Mesothelial cell of epicardium (in vitro differentiated cells): ENCODE data around the gene TNIP1. TPM values are rescaled to one million over a fixed set of nuclear protein-coding genes. Genes with fewer than 3 reads are reported as not detected.

ENCODE experiments used
- DNase-seq, 2 experiments: peaks; one replicate each; pipeline ENCODE4 v3.0.0; 2021; ENCODE audit warnings: low spot score in 2 of 2; ENCODE audit not compliant: unreplicated experiment in 2 of 2
- H3K27ac Mint-ChIP-seq: 2 replicates; pipeline ENCODE4 v1.8.0; 2021; ENCODE audit warnings: mixed read lengths
- H3K27me3 Mint-ChIP-seq: 2 replicates; pipeline ENCODE4 v1.8.0; 2021; ENCODE audit warnings: low read depth, mixed read lengths
- H3K36me3 Mint-ChIP-seq: 2 replicates; pipeline ENCODE4 v1.8.0; 2021; ENCODE audit warnings: mixed read lengths
- H3K4me1 Mint-ChIP-seq: 2 replicates; pipeline ENCODE4 v1.8.0; 2021; ENCODE audit warnings: mixed read lengths
- H3K4me3 Mint-ChIP-seq: 2 replicates; pipeline ENCODE4 v1.8.0; 2021; ENCODE audit warnings: mild to moderate bottlenecking, moderate library complexity, mixed read lengths
- H3K9me3 Mint-ChIP-seq: 2 replicates; pipeline ENCODE4 v1.8.0; 2021; ENCODE audit warnings: mixed read lengths
- CTCF ChIP-seq: fragments of 200-600 bp; sonication (generic); IDR thresholded peaks from one replicate; pipeline ENCODE4 v1.5.0; 2021; ENCODE audit warnings: antibody characterized with exemption; ENCODE audit not compliant: unreplicated experiment
- total RNA-seq: library from RNA; stranded (reverse); gene quantifications from 3 replicates; pipeline ENCODE4 v1.2.1, GENCODE V29; 2021

The TNIP1 gene
- total RNA-seq, 1 donor from 2014 or later: 81.8 TPM

- DNase-seq: no peak
- Mint-ChIP-seq H3K36me3 (peaks cover 16% of the 10 kb centered on the region), H3K27ac (no peak overlapping the region), H3K4me3 (no peak overlapping the region), H3K9me3 (no peaks in the 10 kb centered on the region), H3K27me3 (peaks cover 7% of the 10 kb centered on the region), H3K4me1 (no peaks in the 10 kb centered on the region)
- TF ChIP-seq CTCF: no peak
Measured at GRCh38 chr5:151026679-151027078, 54.2 kb downstream of the TNIP1 start.

GRCh38 chr5:151026088-151026487, 54.7 kb downstream of the TNIP1 start:
- no peak overlapping the region for H3K27ac Mint-ChIP-seq
- no peak for TF ChIP-seq CTCF
- H3K4me3 Mint-ChIP-seq: no peak overlapping the region
- H3K9me3 Mint-ChIP-seq: no peaks in the 10 kb centered on the region
- peaks cover 12% of the 10 kb centered on the region for H3K36me3 Mint-ChIP-seq
- H3K27me3 Mint-ChIP-seq: peaks cover 9% of the 10 kb centered on the region
- peaks cover under 1% of the 10 kb centered on the region for H3K4me1 Mint-ChIP-seq
- no peak for DNase-seq

- no peak for TF ChIP-seq CTCF
- peaks cover 12% of the 10 kb centered on the region for H3K27me3 Mint-ChIP-seq
- no peak overlapping the region for H3K27ac Mint-ChIP-seq
- H3K36me3 Mint-ChIP-seq: peaks cover 9% of the 10 kb centered on the region
- H3K4me1 Mint-ChIP-seq: peaks cover 5% of the 10 kb centered on the region
- H3K9me3 Mint-ChIP-seq: no peaks in the 10 kb centered on the region
- DNase-seq: no peak
- H3K4me3 Mint-ChIP-seq: no peak overlapping the region
Measured at GRCh38 chr5:151025250-151025606, 55.6 kb downstream of the TNIP1 start.

GRCh38 chr5:151024440-151025249, 56.2 kb downstream of the TNIP1 start:
- peaks cover 7% of the 10 kb centered on the region for H3K4me1 Mint-ChIP-seq
- H3K4me3 Mint-ChIP-seq: no peak overlapping the region
- no peak for TF ChIP-seq CTCF
- peaks cover 8% of the 10 kb centered on the region for H3K36me3 Mint-ChIP-seq
- peaks cover 12% of the 10 kb centered on the region for H3K27me3 Mint-ChIP-seq
- no peak overlapping the region for H3K27ac Mint-ChIP-seq
- H3K9me3 Mint-ChIP-seq: no peaks in the 10 kb centered on the region
- no peak for DNase-seq

- no peak overlapping the region for H3K27ac Mint-ChIP-seq
- H3K36me3 Mint-ChIP-seq: peaks cover 5% of the 10 kb centered on the region
- H3K4me1 Mint-ChIP-seq: peaks cover 7% of the 10 kb centered on the region
- no peak for TF ChIP-seq CTCF
- H3K9me3 Mint-ChIP-seq: no peaks in the 10 kb centered on the region
- DNase-seq: no peak
- H3K4me3 Mint-ChIP-seq: no peak overlapping the region
- H3K27me3 Mint-ChIP-seq: peaks cover 12% of the 10 kb centered on the region
Measured at GRCh38 chr5:151023651-151024050, 57.2 kb downstream of the TNIP1 start.
